MM.1S (cell line): Measurements from ENCODE around the gene SCART1.

Source experiments
- DNase-seq: peaks from one replicate; pipeline ENCODE4 v3.0.0-alpha.2; 2015
- H2AFZ ChIP-seq: fragments of 300-600 bp; sonication (generic); 2 replicates; pipeline ENCODE4 v1.6.0; 2016; ENCODE audit warnings: antibody characterized with exemption, low read length
- H3F3A ChIP-seq: fragments of 300-600 bp; sonication (generic); 2 replicates; pipeline ENCODE4 v1.6.1; 2016; ENCODE audit warnings: mild to moderate bottlenecking, antibody characterized with exemption, low read length, moderate library complexity, mixed read lengths; ENCODE audit not compliant: insufficient read depth
- H3K27ac ChIP-seq: fragments of 300-600 bp; sonication (generic); 2 replicates; pipeline ENCODE4 v1.5.1; 2016; ENCODE audit warnings: mild to moderate bottlenecking, low read length
- H3K27me3 ChIP-seq: fragments of 300-600 bp; sonication (generic); replicated peaks from 2 replicates; pipeline ENCODE4 v1.6.0; 2016; ENCODE audit warnings: low read length; ENCODE audit not compliant: insufficient read depth
- H3K36me3 ChIP-seq: fragments of 300-600 bp; sonication (generic); replicated peaks from 2 replicates; pipeline ENCODE4 v1.6.1; 2016; ENCODE audit warnings: mild to moderate bottlenecking, low read length, mixed read lengths; ENCODE audit not compliant: insufficient read depth
- H3K4me1 ChIP-seq: fragments of 300-600 bp; sonication (generic); 2 replicates; pipeline ENCODE4 v1.6.1; 2016; ENCODE audit warnings: low read length, mixed read lengths
- H3K4me2 ChIP-seq: fragments of 300-600 bp; sonication (generic); 2 replicates; pipeline ENCODE4 v1.6.0; 2016; ENCODE audit warnings: low read depth, low read length
- H3K4me3 ChIP-seq: fragments of 300-600 bp; sonication (generic); 2 replicates; pipeline ENCODE4 v1.5.1; 2016; ENCODE audit warnings: low read length, mixed read lengths
- H3K79me2 ChIP-seq: fragments of 300-600 bp; sonication (generic); 2 replicates; pipeline ENCODE4 v1.6.1; 2016; ENCODE audit warnings: mixed run types, low read length, mixed read lengths
- H3K9ac ChIP-seq: fragments of 300-600 bp; sonication (generic); 2 replicates; pipeline ENCODE4 v1.6.1; 2016; ENCODE audit warnings: low read length, mixed read lengths
- H3K9me2 ChIP-seq: fragments of 300-600 bp; sonication (generic); replicated peaks from 2 replicates; pipeline ENCODE4 v1.6.1; 2016; ENCODE audit warnings: mild to moderate bottlenecking, low read length, mixed read lengths; ENCODE audit not compliant: insufficient read depth
- H3K9me3 ChIP-seq: fragments of 300-600 bp; sonication (generic); replicated peaks from 2 replicates; pipeline ENCODE4 v1.6.1; 2016; ENCODE audit warnings: mild to moderate bottlenecking, low read length, mixed read lengths; ENCODE audit not compliant: insufficient read depth
- H4K20me1 ChIP-seq: fragments of 300-600 bp; sonication (generic); 2 replicates; pipeline ENCODE4 v1.6.1; 2016; ENCODE audit warnings: mild to moderate bottlenecking, low read length, moderate library complexity, mixed read lengths; ENCODE audit not compliant: insufficient read depth
- CTCF ChIP-seq: fragments of 300-600 bp; sonication (generic); IDR thresholded peaks from 2 replicates; pipeline ENCODE4 v1.5.1; 2016; ENCODE audit warnings: antibody characterized with exemption, low read length, mixed read lengths
- EZH2 ChIP-seq: fragments of 300-600 bp; sonication (generic); optimal IDR thresholded peaks from 2 replicates; pipeline ENCODE3; 2017; ENCODE audit warnings: low read depth, mild to moderate bottlenecking, antibody characterized with exemption, low read length, mixed read lengths
- EZH2phosphoT487 ChIP-seq: fragments of 300-600 bp; sonication (generic); IDR thresholded peaks from 2 replicates; pipeline ENCODE4 v1.6.1; 2018; ENCODE audit warnings: antibody characterized with exemption, low read length

SCART1 gene

GRCh38 chr10:133476641-133476990, 22.9 kb downstream of the SCART1 start:
- DNase-seq = no peak
- no peak for TF ChIP-seq EZH2phosphoT487
- TF ChIP-seq CTCF = no peak
- no peak for TF ChIP-seq EZH2
- Histone ChIP-seq H3K4me2 (no peak overlapping the region), H3K9me3 (no peaks in the 10 kb centered on the region), H3K79me2 (no peaks in the 10 kb centered on the region), H2AFZ (no peak overlapping the region), H3F3A (no peaks in the 10 kb centered on the region), H3K9me2 (no peaks in the 10 kb centered on the region), H3K36me3 (no peaks in the 10 kb centered on the region), H3K27ac (no peak overlapping the region), H3K9ac (no peak overlapping the region), H4K20me1 (no peaks in the 10 kb centered on the region), H3K27me3 (no peaks in the 10 kb centered on the region; the same call in 1 of the 2 replicates), H3K4me1 (no peaks in the 10 kb centered on the region), H3K4me3 (no peak overlapping the region)

- no peak for DNase-seq
- Histone ChIP-seq H4K20me1 (no peaks in the 10 kb centered on the region), H3K9me3 (0 out of 2 replicates have a peak, but pooled peaks cover 2% of the 10 kb centered on the region), H2AFZ (no peak overlapping the region), H3K27me3 (peaks cover 26% of the 10 kb centered on the region), H3K36me3 (no peaks in the 10 kb centered on the region), H3K4me1 (no peaks in the 10 kb centered on the region), H3K9me2 (no peaks in the 10 kb centered on the region), H3K9ac (no peak overlapping the region), H3F3A (no peaks in the 10 kb centered on the region), H3K79me2 (no peaks in the 10 kb centered on the region), H3K27ac (no peak overlapping the region), H3K4me3 (no peak overlapping the region), H3K4me2 (no peak overlapping the region)
- no peak for TF ChIP-seq EZH2
- no peak for TF ChIP-seq EZH2phosphoT487
- TF ChIP-seq CTCF = no peak
Observed at GRCh38 chr10:133481086-133481643, 27.4 kb downstream of the SCART1 start.

GRCh38 chr10:133481657-133482056, 27.9 kb downstream of the SCART1 start:
- H2AFZ ChIP-seq = no peak overlapping the region
- H3K36me3 ChIP-seq = no peaks in the 10 kb centered on the region
- no peak overlapping the region for H3K9ac ChIP-seq

More at GRCh38 chr10:133481657-133482056, 27.9 kb downstream of the SCART1 start:
- no peak for DNase-seq
- no peak overlapping the region for H3K4me3 ChIP-seq
- no peak overlapping the region for H3K27ac ChIP-seq
- H3K79me2 ChIP-seq = no peaks in the 10 kb centered on the region
- no peaks in the 10 kb centered on the region for H3K4me1 ChIP-seq
- H4K20me1 ChIP-seq = no peaks in the 10 kb centered on the region
- H3K27me3 ChIP-seq = peaks cover 26% of the 10 kb centered on the region
- no peaks in the 10 kb centered on the region for H3K9me2 ChIP-seq
- H3K9me3 ChIP-seq = 0 out of 2 replicates have a peak, but pooled peaks cover 2% of the 10 kb centered on the region
- TF ChIP-seq CTCF (no peak), EZH2phosphoT487 (no peak), EZH2 (no peak)
- no peaks in the 10 kb centered on the region for H3F3A ChIP-seq
- no peak overlapping the region for H3K4me2 ChIP-seq
